ENCODE results near the gene SCUBE3. TPM values are rescaled to one million over a fixed set of nuclear protein-coding genes. Genes with fewer than 3 reads are reported as not detected.

SCUBE3 gene
- polyA plus RNA-seq, 6 donors from 2014 or later, result 0.10 to 0.43 (median 0.25) TPM; not detected in 1

GRCh38 chr6:35174501-35174900 lies 39.3 kb upstream of the SCUBE3 start:
- H3K9me3 Mint-ChIP-seq, result peaks cover 0 to 3% (median 0%) of the 10 kb centered on the region in 7 donors
- peaks cover 0 to 4% of the 10 kb centered on the region in 2 donors for H3K36me3 Mint-ChIP-seq
- peaks cover 7 to 38% (median 37%) of the 10 kb centered on the region in 3 donors for H3K27me3 Mint-ChIP-seq
- no peak for ATAC-seq (ENCODE audit: low read depth in 2 of 2)
- no peak for DNase-seq
- peaks cover 0 to 3% (median 0%) of the 10 kb centered on the region in 3 donors for H3K4me1 Mint-ChIP-seq
- H3K27ac Mint-ChIP-seq, result no peak overlapping the region
- H3K4me3 Mint-ChIP-seq, result no peak overlapping the region

GRCh38 chr6:35176301-35177024 lies 37.3 kb upstream of the SCUBE3 start:
- ATAC-seq (ENCODE audit: low read depth in 2 of 2), result no peak
- H3K27me3 Mint-ChIP-seq, result peaks cover 7 to 28% (median 27%) of the 10 kb centered on the region in 3 donors
- no peaks in the 10 kb centered on the region for H3K36me3 Mint-ChIP-seq
- H3K9me3 Mint-ChIP-seq, result no peaks in the 10 kb centered on the region
- H3K27ac Mint-ChIP-seq, result peak overlapping the region in 1 of 6 donors; percentile 5
- DNase-seq, result no peak
- no peaks in the 10 kb centered on the region for H3K4me1 Mint-ChIP-seq
- H3K4me3 Mint-ChIP-seq, result no peak overlapping the region

GRCh38 chr6:35177157-35177556 lies 36.6 kb upstream of the SCUBE3 start:
- Mint-ChIP-seq H3K27me3 (peaks cover 7 to 25% (median 24%) of the 10 kb centered on the region in 3 donors), H3K36me3 (no peaks in the 10 kb centered on the region), H3K27ac (no peak overlapping the region), H3K9me3 (no peaks in the 10 kb centered on the region), H3K4me1 (no peaks in the 10 kb centered on the region), H3K4me3 (no peak overlapping the region)
- ATAC-seq (ENCODE audit: low read depth in 2 of 2), result no peak
- no peak for DNase-seq

- no peak for ATAC-seq (ENCODE audit: low read depth in 2 of 2)
- no peak overlapping the region for H3K4me3 Mint-ChIP-seq
- H3K27me3 Mint-ChIP-seq, result peaks cover 7 to 23% (median 21%) of the 10 kb centered on the region in 3 donors
- peaks cover 0 to under 1% of the 10 kb centered on the region in 2 donors for H3K36me3 Mint-ChIP-seq
- no peaks in the 10 kb centered on the region for H3K4me1 Mint-ChIP-seq
- H3K9me3 Mint-ChIP-seq, result no peaks in the 10 kb centered on the region
- no peak for DNase-seq
- H3K27ac Mint-ChIP-seq, result no peak overlapping the region
These were observed 36.2 kb upstream of the SCUBE3 start for GRCh38 chr6:35177596-35177995.

- DNase-seq (no peak), ATAC-seq (ENCODE audit: low read depth in 2 of 2) (no peak)
- Mint-ChIP-seq H3K4me3 (no peak overlapping the region), H3K27me3 (peaks cover 11 to 23% (median 22%) of the 10 kb centered on the region in 3 donors), H3K9me3 (no peaks in the 10 kb centered on the region), H3K4me1 (peaks cover 0 to 3% (median 0%) of the 10 kb centered on the region in 3 donors), H3K27ac (no peak overlapping the region), H3K36me3 (peaks cover 0 to 5% of the 10 kb centered on the region in 2 donors)
These were observed 35.7 kb upstream of the SCUBE3 start for GRCh38 chr6:35178012-35178411.

GRCh38 chr6:35178932-35179832 lies 34.6 kb upstream of the SCUBE3 start:
- Mint-ChIP-seq H3K9me3 (no peaks in the 10 kb centered on the region), H3K4me1 (peaks cover 0 to 4% (median 0%) of the 10 kb centered on the region in 3 donors), H3K4me3 (no peak overlapping the region), H3K36me3 (peaks cover 0 to 7% of the 10 kb centered on the region in 2 donors), H3K27me3 (peaks cover 16 to 25% (median 19%) of the 10 kb centered on the region in 3 donors), H3K27ac (no peak overlapping the region)
- no peak for DNase-seq
- ATAC-seq (ENCODE audit: low read depth in 2 of 2), result no peak

GRCh38 chr6:35179901-35180535 lies 33.7 kb upstream of the SCUBE3 start:
- ATAC-seq (ENCODE audit: low read depth in 2 of 2), result no peak
- H3K27ac Mint-ChIP-seq, result peak overlapping the region in 1 of 6 donors; percentile 55
- H3K27me3 Mint-ChIP-seq, result peaks cover 19 to 33% (median 24%) of the 10 kb centered on the region in 3 donors

GRCh38 chr6:35181308-35181932 lies 32.3 kb upstream of the SCUBE3 start:
- peaks cover 0 to 7% of the 10 kb centered on the region in 2 donors for H3K36me3 Mint-ChIP-seq
- H3K4me1 Mint-ChIP-seq, result peaks cover 0 to 4% (median 0%) of the 10 kb centered on the region in 3 donors
- DNase-seq (no peak), ATAC-seq (ENCODE audit: low read depth in 2 of 2) (no peak)
- H3K27me3 Mint-ChIP-seq, result peaks cover 24 to 29% (median 29%) of the 10 kb centered on the region in 3 donors
- H3K4me3 Mint-ChIP-seq, result no peak overlapping the region
- H3K27ac Mint-ChIP-seq, result peak overlapping the region in 1 of 6 donors; percentile 26
- no peaks in the 10 kb centered on the region for H3K9me3 Mint-ChIP-seq

More at GRCh38 chr6:35179901-35180535, 33.7 kb upstream of the SCUBE3 start:
- peaks cover 0 to 7% of the 10 kb centered on the region in 2 donors for H3K36me3 Mint-ChIP-seq
- no peak overlapping the region for H3K4me3 Mint-ChIP-seq
- DNase-seq, result no peak
- H3K4me1 Mint-ChIP-seq, result peaks cover 0 to 4% (median 0%) of the 10 kb centered on the region in 3 donors
- H3K9me3 Mint-ChIP-seq, result no peaks in the 10 kb centered on the region

- DNase-seq, result no peak
- Mint-ChIP-seq H3K4me1 (peaks cover 0 to 4% (median 0%) of the 10 kb centered on the region in 3 donors), H3K36me3 (peaks cover 0 to 7% of the 10 kb centered on the region in 2 donors), H3K9me3 (no peaks in the 10 kb centered on the region), H3K27ac (no peak overlapping the region), H3K4me3 (no peak overlapping the region), H3K27me3 (peaks cover 26 to 30% (median 30%) of the 10 kb centered on the region in 3 donors)
- ATAC-seq (ENCODE audit: low read depth in 2 of 2), result no peak
These were observed 31.7 kb upstream of the SCUBE3 start for GRCh38 chr6:35181933-35182612.

- H3K27me3 Mint-ChIP-seq, result peaks cover 25 to 42% (median 37%) of the 10 kb centered on the region in 3 donors
- peaks cover 0 to 7% of the 10 kb centered on the region in 2 donors for H3K36me3 Mint-ChIP-seq
- ATAC-seq (ENCODE audit: low read depth in 2 of 2), result no peak
- H3K9me3 Mint-ChIP-seq, result no peaks in the 10 kb centered on the region
- no peak for DNase-seq
- no peak overlapping the region for H3K27ac Mint-ChIP-seq
- peaks cover 0 to 4% (median 0%) of the 10 kb centered on the region in 3 donors for H3K4me1 Mint-ChIP-seq
- no peak overlapping the region for H3K4me3 Mint-ChIP-seq
These were observed 30.5 kb upstream of the SCUBE3 start for GRCh38 chr6:35183281-35183680.

- Mint-ChIP-seq H3K27me3 (peaks cover 25 to 43% (median 37%) of the 10 kb centered on the region in 3 donors), H3K36me3 (peaks cover 0 to 7% of the 10 kb centered on the region in 2 donors), H3K4me1 (peaks cover 0 to 4% (median 0%) of the 10 kb centered on the region in 3 donors), H3K9me3 (no peaks in the 10 kb centered on the region), H3K27ac (no peak overlapping the region), H3K4me3 (no peak overlapping the region)
- no peak for DNase-seq
- no peak for ATAC-seq (ENCODE audit: low read depth in 2 of 2)
These were observed 29.8 kb upstream of the SCUBE3 start for GRCh38 chr6:35183935-35184334.

GRCh38 chr6:35184580-35185301 lies 29.0 kb upstream of the SCUBE3 start:
- Mint-ChIP-seq H3K27me3 (peaks cover 25 to 43% (median 37%) of the 10 kb centered on the region in 3 donors), H3K36me3 (peaks cover 0 to 7% of the 10 kb centered on the region in 2 donors), H3K27ac (peak overlapping the region in 1 of 6 donors; percentile 27), H3K4me3 (no peak overlapping the region), H3K9me3 (no peaks in the 10 kb centered on the region), H3K4me1 (peaks cover 0 to 4% (median 0%) of the 10 kb centered on the region in 3 donors)
- DNase-seq, result no peak
- no peak for ATAC-seq (ENCODE audit: low read depth in 2 of 2)

Measured in naive B cell (primary cell).